ENCODE measurements around the gene AMOTL2. TPM values are rescaled to one million over a fixed set of nuclear protein-coding genes. Genes with fewer than 3 reads are reported as not detected.
A peak's percentile ranks its signal among the peaks of the same experiment; 100 is the strongest.

Gene AMOTL2
- total RNA-seq, 1 donor from 2014 or later: 281 TPM

- no peaks in the 10 kb centered on the region for H3K9me3 Mint-ChIP-seq
- peaks cover 63% of the 10 kb centered on the region for H3K4me1 Mint-ChIP-seq
- TF ChIP-seq, protein P1, sequence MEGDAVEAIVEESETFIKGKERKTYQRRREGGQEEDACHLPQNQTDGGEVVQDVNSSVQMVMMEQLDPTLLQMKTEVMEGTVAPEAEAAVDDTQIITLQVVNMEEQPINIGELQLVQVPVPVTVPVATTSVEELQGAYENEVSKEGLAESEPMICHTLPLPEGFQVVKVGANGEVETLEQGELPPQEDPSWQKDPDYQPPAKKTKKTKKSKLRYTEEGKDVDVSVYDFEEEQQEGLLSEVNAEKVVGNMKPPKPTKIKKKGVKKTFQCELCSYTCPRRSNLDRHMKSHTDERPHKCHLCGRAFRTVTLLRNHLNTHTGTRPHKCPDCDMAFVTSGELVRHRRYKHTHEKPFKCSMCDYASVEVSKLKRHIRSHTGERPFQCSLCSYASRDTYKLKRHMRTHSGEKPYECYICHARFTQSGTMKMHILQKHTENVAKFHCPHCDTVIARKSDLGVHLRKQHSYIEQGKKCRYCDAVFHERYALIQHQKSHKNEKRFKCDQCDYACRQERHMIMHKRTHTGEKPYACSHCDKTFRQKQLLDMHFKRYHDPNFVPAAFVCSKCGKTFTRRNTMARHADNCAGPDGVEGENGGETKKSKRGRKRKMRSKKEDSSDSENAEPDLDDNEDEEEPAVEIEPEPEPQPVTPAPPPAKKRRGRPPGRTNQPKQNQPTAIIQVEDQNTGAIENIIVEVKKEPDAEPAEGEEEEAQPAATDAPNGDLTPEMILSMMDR (IDR thresholded peaks at IDR 0.05; ENCODE audit: unreplicated experiment): no peak
- peaks cover 29% of the 10 kb centered on the region for H3K36me3 Mint-ChIP-seq
- DNase-seq (ENCODE audit: low spot score in 2 of 2, unreplicated experiment in 2 of 2): peak in 1 of 2 experiments; percentile 22
- no peak overlapping the region for H3K4me3 Mint-ChIP-seq
- no peaks in the 10 kb centered on the region for H3K27me3 Mint-ChIP-seq (ENCODE audit: low read depth)
- peak overlapping the region; percentile 98 for H3K27ac Mint-ChIP-seq
Measured at GRCh38 chr3:134362221-134362620, 12.0 kb downstream of the AMOTL2 start.

- no peaks in the 10 kb centered on the region for H3K9me3 Mint-ChIP-seq
Measured at GRCh38 chr3:134361162-134361835, 12.9 kb downstream of the AMOTL2 start.

DNA sequence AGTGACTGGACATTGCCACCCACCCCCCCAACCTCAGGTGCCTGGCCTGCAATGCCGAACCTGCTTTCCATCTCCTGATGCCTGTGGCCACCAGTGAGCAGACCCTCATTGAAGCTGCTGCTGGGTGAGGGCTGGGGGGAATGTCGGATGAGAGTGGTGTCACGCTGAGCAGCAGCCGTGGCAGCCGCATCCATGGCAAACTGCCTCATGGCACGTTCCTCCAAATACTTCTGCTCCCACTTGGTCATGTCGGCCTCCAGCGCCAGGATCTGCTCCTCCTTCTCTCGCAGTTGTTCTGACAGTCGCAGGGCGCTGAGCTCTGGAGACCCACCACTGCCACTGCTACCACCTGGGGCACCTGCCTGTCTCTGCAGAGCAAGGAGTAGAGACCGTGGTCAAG, 14.2 kb downstream of the AMOTL2 start:
- Mint-ChIP-seq H3K4me1 (peaks cover 69% of the 10 kb centered on the region), H3K36me3 (peaks cover 36% of the 10 kb centered on the region), H3K9me3 (no peaks in the 10 kb centered on the region), H3K27ac (peak overlapping the region; percentile 99), H3K27me3 (ENCODE audit: low read depth) (no peaks in the 10 kb centered on the region), H3K4me3 (no peak overlapping the region)
- DNase-seq (ENCODE audit: low spot score in 2 of 2, unreplicated experiment in 2 of 2): no peak
- TF ChIP-seq, protein P1 (IDR thresholded peaks at IDR 0.05; ENCODE audit: unreplicated experiment): no peak

More at GRCh38 chr3:134361162-134361835, 12.9 kb downstream of the AMOTL2 start:
- Mint-ChIP-seq H3K27me3 (ENCODE audit: low read depth) (no peaks in the 10 kb centered on the region), H3K4me3 (no peak overlapping the region), H3K36me3 (peaks cover 35% of the 10 kb centered on the region), H3K4me1 (peaks cover 70% of the 10 kb centered on the region), H3K27ac (peak overlapping the region; percentile 39)
- TF ChIP-seq, protein P1 (IDR thresholded peaks at IDR 0.05; ENCODE audit: unreplicated experiment): no peak
- DNase-seq (ENCODE audit: low spot score in 2 of 2, unreplicated experiment in 2 of 2): no peak

GRCh38 chr3:134359121-134360010, 14.9 kb downstream of the AMOTL2 start:
- Mint-ChIP-seq H3K36me3 (peaks cover 40% of the 10 kb centered on the region), H3K4me1 (peaks cover 64% of the 10 kb centered on the region), H3K9me3 (no peaks in the 10 kb centered on the region), H3K27ac (peak overlapping the region; percentile 99), H3K4me3 (no peak overlapping the region), H3K27me3 (ENCODE audit: low read depth) (no peaks in the 10 kb centered on the region)
- TF ChIP-seq, protein P1 (IDR thresholded peaks at IDR 0.05; ENCODE audit: unreplicated experiment): no peak
- no peak for DNase-seq (ENCODE audit: low spot score in 2 of 2, unreplicated experiment in 2 of 2)

DNA sequence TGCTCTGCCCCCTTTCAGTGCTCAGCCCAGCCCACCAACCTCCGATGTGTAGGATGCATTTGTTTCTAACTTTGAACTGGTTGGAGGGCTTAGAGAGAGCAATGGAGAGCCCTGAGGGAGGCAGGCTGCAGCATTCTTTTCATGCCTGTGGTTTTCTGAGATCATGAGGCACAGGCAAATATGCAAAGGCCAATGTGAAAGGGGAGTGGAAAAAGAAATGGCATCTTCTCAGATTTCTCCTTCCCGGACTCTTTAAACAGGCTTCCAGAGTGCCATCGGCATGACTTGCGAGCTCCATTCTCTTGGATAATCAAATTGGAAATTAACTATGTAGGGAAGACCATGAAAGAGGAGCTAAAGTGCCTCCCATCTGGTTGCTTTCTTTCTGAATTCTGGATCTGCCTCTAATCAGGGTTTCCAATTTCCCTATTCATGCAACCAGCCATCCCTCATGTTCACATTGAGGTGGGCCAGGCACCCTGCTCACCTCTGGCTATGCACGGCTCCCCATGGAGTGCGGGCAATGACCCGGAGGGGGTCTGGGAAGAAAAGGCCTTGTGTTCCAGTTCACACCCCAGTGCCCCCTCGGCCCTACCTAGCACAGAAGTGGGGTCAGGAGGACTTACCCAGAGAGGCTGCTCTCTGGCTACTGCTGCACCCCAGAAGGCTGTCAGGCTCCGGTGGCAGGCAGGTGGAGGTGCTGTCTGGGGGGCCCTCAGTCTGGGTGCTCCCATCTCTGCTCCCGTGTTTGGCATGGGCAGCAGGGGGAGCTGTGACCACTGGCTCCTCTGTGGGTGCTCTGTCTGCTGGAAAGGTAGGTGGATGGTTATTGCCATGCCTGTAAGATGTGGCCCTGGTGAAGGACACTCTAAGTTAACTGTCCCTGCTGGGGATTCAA, 16.1 kb downstream of the AMOTL2 start:
- Mint-ChIP-seq H3K9me3 (no peaks in the 10 kb centered on the region), H3K27ac (peak overlapping the region; percentile 99), H3K4me1 (peaks cover 61% of the 10 kb centered on the region), H3K27me3 (ENCODE audit: low read depth) (no peaks in the 10 kb centered on the region), H3K36me3 (peaks cover 45% of the 10 kb centered on the region), H3K4me3 (peak overlapping the region; percentile 36)
- peak in 1 of 2 experiments; percentile 73 for DNase-seq (ENCODE audit: low spot score in 2 of 2, unreplicated experiment in 2 of 2)
- TF ChIP-seq, protein P1 (IDR thresholded peaks at IDR 0.05; ENCODE audit: unreplicated experiment): no peak
